ENCODE results near the gene OR4F6.
A peak's percentile ranks its signal among the peaks of the same experiment; 100 is the strongest.

Gene OR4F6

GRCh38 chr15:101803676-101804075 lies 367 bp downstream of the OR4F6 start:
- TF ChIP-seq CTCF (IDR thresholded peaks at IDR 0.05; ENCODE audit: low read depth, low read length) = no peak
- H3K4me3 ChIP-seq (ENCODE audit: low read depth, low read length) = no peak overlapping the region

DNA sequence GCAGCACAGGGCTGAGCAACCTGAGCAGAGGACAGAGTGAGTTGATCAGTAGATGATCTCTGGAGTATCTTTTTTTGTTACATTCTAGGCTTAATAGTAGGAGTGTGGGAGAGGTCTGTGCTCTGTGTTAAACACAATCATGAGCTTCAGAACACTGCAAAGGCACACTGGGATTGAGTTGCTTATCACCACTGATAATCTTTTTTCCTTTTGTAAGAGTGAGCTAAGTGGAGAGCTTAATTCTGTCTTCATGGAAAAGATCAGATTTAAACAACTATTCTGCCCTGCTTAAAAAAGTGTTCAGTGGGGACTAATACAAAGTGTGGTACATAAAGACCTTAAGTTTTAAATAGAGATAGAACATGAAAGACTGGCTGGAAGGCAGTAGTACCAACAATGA lies 1.1 kb downstream of the OR4F6 start:
- no peak for TF ChIP-seq CTCF (IDR thresholded peaks at IDR 0.05; ENCODE audit: low read depth, low read length)
- no peak overlapping the region for H3K4me3 ChIP-seq (ENCODE audit: low read depth, low read length)

- TF ChIP-seq CTCF (IDR thresholded peaks at IDR 0.05; ENCODE audit: low read depth, low read length) = no peak
- no peak overlapping the region for H3K4me3 ChIP-seq (ENCODE audit: low read depth, low read length)
These were observed 1.6 kb downstream of the OR4F6 start for GRCh38 chr15:101804941-101805340.

DNA sequence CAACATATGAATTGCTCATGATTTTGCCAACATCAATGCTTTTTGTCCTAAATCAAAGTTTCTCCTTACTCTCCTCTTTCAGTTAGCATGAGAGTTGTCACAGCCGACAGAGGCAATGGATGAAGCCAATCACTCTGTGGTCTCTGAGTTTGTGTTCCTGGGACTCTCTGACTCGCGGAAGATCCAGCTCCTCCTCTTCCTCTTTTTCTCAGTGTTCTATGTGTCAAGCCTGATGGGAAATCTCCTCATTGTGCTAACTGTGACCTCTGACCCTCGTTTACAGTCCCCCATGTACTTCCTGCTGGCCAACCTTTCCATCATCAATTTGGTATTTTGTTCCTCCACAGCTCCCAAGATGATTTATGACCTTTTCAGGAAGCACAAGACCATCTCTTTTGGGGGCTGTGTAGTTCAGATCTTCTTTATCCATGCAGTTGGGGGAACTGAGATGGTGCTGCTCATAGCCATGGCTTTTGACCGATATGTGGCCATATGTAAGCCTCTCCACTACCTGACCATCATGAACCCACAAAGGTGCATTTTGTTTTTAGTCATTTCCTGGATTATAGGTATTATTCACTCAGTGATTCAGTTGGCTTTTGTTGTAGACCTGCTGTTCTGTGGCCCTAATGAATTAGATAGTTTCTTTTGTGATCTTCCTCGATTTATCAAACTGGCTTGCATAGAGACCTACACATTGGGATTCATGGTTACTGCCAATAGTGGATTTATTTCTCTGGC lies 2.5 kb downstream of the OR4F6 start:
- no peak overlapping the region for H3K4me3 ChIP-seq (ENCODE audit: low read depth, low read length)
- no peak for TF ChIP-seq CTCF (IDR thresholded peaks at IDR 0.05; ENCODE audit: low read depth, low read length)

DNA sequence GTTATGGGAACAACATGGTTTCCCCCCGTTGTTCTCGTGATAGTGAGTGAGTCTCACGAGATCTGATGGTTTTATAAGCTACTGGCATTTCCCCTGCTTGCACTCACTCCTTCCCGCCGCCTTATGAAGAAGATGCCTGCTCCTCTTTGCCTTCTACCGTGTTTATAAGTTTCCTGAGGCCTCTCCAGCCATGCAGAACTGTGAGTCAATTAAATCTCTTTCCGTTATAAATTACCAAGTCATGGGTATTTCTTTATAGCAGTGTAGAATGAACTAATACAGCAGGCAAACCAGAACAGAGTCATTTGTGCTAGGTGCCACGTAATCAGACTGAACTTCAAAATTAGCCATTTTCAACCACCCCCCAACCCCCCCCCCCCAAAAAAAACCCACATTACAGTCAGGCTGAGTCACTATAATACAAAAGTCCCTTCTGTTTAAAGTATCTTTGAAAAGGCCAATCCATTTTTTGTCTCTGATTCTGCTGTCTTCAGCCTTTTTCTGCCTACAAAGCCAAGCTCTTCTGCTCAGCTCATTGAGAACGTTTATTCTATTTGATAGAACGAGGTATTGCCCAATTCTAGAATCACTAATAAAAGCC lies 4.1 kb downstream of the OR4F6 start:
- no peak overlapping the region for H3K4me3 ChIP-seq (ENCODE audit: low read depth, low read length)
- TF ChIP-seq CTCF (IDR thresholded peaks at IDR 0.05; ENCODE audit: low read depth, low read length) = no peak

- no peak for TF ChIP-seq CTCF (IDR thresholded peaks at IDR 0.05; ENCODE audit: low read depth, low read length)
- H3K4me3 ChIP-seq (ENCODE audit: low read depth, low read length) = peak overlapping the region; percentile 3; the same call in 1 of the 2 replicates
These were observed 4.9 kb downstream of the OR4F6 start for GRCh38 chr15:101808201-101808600.

GRCh38 chr15:101810456-101810855 lies 7.1 kb downstream of the OR4F6 start:
- no peak for TF ChIP-seq CTCF (IDR thresholded peaks at IDR 0.05; ENCODE audit: low read depth, low read length)
- H3K4me3 ChIP-seq (ENCODE audit: low read depth, low read length) = no peak overlapping the region

Measured in WI38 (cell line).